NCI-H1048 (cell line): Measurements from ENCODE around the gene ENTR1.

ENCODE experiments used
- DNase-seq: peaks from one replicate; lab custom pipeline; 2025; lab: John Stamatoyannopoulos, UW

Gene ENTR1, protein sequence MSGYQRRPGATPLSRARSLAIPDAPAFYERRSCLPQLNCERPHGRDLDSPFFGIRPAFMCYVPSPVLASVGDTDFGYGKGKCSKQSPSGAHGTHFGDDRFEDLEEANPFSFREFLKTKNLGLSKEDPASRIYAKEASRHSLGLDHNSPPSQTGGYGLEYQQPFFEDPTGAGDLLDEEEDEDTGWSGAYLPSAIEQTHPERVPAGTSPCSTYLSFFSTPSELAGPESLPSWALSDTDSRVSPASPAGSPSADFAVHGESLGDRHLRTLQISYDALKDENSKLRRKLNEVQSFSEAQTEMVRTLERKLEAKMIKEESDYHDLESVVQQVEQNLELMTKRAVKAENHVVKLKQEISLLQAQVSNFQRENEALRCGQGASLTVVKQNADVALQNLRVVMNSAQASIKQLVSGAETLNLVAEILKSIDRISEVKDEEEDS

GRCh38 chr9:136410500-136411287 is at the start of gene ENTR1, which contains the start of gene PMPCA:
ENTR1 (minus strand) TSS chr9:136410614; CDS start chr9:136410397, 217 bp downstream.
PMPCA (plus strand) TSS chr9:136410658; CDS start chr9:136410669, 11 bp downstream.
- peak; percentile 75 for DNase-seq

DNA sequence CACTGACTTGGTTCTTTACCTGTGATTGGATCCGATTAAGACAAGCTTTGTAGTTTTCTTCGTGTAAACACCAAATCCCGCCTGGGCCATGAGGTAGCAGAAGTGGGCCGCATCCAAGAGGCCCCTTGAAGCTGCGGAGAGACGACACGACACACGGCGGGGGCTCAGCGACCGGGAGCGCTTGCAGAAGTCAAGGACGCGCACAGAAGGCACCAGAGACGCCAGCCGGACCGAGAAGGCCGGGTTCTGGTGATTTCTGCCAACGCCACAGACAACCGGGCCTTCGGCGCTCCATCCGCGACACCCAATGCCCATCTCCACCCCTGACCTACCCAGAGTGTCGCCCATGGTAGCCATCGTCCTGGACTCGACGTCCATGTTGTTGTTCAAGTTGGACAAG is 49.0 kb upstream of the ENTR1 start:
- no peak for DNase-seq

- no peak for DNase-seq
Measured at GRCh38 chr9:136457326-136457725, 46.9 kb upstream of the ENTR1 start.

DNA sequence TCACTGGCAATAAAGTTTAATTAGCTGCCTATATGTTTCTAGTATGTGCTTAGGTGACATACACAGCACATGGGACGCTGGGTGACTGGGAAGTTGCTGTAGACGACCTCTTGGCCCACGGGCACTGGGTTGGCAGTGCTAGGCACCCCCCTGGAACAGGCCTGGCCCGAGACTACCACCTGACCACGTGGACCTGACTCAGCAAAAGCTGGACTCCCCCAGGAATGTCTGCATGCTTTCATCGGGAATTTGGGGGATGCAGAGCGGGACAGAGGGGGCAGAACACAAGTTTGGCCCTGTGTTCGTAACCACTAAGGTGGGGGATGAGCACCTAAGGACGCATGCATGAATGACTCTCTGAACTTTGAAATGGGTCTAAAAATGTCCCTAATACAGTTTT is 45.8 kb upstream of the ENTR1 start:
- no peak for DNase-seq

- DNase-seq = no peak
Measured at GRCh38 chr9:136455043-136456002, 44.9 kb upstream of the ENTR1 start.

GRCh38 chr9:136454026-136454796 is 43.8 kb upstream of the ENTR1 start:
- no peak for DNase-seq

- no peak for DNase-seq
Measured at GRCh38 chr9:136453326-136453725, 42.9 kb upstream of the ENTR1 start.

- DNase-seq = peak; percentile 29
Measured at GRCh38 chr9:136451221-136451877, 40.9 kb upstream of the ENTR1 start.

- DNase-seq = no peak
Measured at GRCh38 chr9:136448655-136449054, 38.2 kb upstream of the ENTR1 start.

DNA sequence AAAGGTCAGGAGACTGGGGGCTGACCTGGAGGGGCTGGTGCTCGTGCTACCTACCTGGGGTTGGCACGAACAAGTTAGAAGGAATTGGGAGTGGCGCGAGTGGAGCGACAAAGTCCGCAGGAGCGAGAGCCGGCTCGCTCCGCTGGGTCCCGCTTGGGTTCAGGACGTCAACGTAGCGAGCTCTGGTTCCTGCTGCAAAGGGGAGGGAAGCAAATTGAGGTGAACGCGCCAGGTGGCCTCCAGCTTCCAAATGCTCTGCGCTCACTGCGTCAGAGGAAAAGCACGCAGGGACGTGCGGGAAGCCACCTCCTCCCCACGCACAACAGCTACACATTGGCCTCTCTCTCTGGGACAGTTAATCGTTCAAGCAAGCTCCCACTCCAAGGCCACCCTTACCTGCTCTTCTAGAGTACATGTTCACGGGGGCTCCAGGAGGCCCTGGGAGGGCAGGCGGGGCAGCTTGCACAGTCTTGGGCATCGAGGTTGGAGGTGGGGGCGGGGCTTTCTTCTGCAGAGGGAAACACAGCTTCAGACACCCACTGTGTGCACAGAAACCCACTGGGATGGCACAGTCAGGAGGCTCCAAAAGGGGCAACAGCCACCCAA is 36.9 kb upstream of the ENTR1 start:
- DNase-seq = no peak

DNA sequence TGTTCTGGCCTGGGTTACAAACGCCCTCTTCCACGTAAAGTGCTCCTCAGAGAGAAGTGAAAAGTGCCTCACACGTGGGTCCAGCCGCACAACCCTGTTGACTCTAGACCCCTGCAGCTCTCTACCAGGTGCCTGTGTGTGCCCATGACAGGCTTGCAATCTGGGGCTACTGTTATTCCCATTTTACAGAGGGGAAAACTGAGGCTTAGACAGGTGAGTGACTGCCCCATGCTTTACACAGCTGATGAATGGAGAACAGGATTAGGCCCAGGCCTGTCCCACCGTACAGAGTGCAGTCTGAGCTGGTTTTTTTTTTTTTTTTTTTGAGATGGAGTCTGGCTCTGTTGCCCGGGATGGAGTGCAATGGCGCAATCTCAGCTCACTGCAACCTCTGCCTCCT is 35.4 kb upstream of the ENTR1 start:
- no peak for DNase-seq

GRCh38 chr9:136444102-136444501 is 33.7 kb upstream of the ENTR1 start:
- no peak for DNase-seq

DNA sequence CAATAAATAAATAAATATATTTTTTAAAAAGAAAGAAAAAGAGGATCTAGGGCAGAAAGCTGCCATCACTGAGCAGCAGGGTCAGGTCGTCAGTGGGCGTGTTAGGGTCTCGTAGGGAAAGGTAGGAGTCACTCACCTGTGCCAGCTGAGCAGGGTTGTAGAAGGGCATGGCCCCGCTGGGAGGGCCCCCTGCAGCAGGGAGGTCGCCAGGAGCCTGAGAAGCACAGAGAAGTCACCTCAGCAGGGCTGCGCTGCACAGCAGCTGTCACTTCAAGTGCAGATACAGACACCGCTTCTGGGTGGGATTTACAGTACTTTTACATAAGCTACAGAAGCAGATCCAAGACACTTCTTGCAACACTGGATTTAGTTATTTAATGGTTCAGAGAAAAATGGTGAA is 33.3 kb upstream of the ENTR1 start:
- no peak for DNase-seq

DNA sequence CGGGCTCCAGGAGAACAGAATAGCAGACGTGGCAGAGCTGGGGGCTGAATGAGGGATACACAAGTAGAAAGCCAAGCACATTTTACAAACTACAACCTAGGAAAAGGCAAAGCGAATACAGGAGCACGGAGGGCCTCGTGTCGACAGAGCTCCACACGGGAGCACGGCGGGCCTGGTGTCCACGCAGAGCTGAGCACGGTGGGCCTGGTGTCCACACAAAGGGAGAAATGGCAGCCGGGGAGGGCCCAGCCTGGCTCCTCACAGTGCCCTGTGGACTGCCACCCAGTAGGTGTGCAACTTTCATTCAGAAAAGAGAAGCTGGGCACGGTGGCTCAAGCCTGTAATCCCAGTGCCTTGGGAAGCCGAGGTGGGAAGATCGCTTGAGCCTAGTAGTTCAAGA is 32.7 kb upstream of the ENTR1 start:
- no peak for DNase-seq

- no peak for DNase-seq
Measured at GRCh38 chr9:136442265-136442664, 31.9 kb upstream of the ENTR1 start.

- no peak for DNase-seq
Measured at GRCh38 chr9:136441681-136442245, 31.3 kb upstream of the ENTR1 start.

DNA sequence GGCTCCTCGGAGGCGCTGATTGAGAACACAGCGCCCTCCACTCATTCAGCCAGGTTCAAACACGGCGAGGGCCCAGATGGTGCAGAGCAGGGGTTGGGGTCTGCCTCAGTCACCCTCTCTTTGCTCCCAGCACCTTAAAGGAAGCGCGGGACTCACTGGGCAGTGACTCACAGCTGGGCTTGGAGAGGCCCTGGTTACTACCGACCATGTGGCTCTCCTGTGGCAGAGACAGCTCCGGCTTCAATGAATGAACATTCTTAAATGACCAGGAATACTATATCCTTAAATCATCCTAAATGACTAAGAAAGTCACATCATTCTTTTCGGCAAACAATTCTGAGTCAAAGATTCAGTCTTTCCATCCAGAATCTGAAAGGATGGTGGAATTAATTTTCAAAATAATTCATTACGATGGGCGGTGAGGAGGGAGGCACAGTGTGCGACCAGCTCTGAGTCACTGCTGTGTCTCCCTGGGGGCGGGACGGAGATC is 30.8 kb upstream of the ENTR1 start:
- DNase-seq = no peak

- DNase-seq = peak; percentile 31
Measured at GRCh38 chr9:136439481-136440408, 29.3 kb upstream of the ENTR1 start, which contains the start of gene INPP5E. INPP5E (minus strand) TSS chr9:136439845; CDS start chr9:136439419, 426 bp downstream.
